ENCODE data around the gene PHF1. TPM values are rescaled to one million over a fixed set of nuclear protein-coding genes. Genes with fewer than 3 reads are reported as not detected.

Gene PHF1
- total and polyA plus RNA-seq, 2 of the 4 experiments (the other 2 are of a cell fraction), result 9.0 to 47.2 TPM

GRCh38 chr6:33443619-33444504 is 33.0 kb downstream of the PHF1 start (continued):
- no peak for TF ChIP-seq MAFK (IDR thresholded peaks at IDR 0.05; ENCODE audit: low read depth, low read length)

- H4K5ac ChIP-seq (ENCODE audit: low read depth, low read length), result no peak overlapping the region
- H4K8ac ChIP-seq (ENCODE audit: low read depth in 2 of 2, low read length in 2 of 2), result no peak overlapping the region
- H2BK20ac ChIP-seq (ENCODE audit: low read depth, low read length), result no peak overlapping the region
- H3K9me1 ChIP-seq (ENCODE audit: insufficient read depth, low read length), result no peaks in the 10 kb centered on the region; the same call in 1 of the 2 replicates
- intact Hi-C loops (cut with micrococcal nuclease), result no loop called here
- POLR2A ChIA-PET (ENCODE audit: unreplicated experiment), result no interaction called here
- no peak overlapping the region for H2AK5ac ChIP-seq (ENCODE audit: low read depth, low read length)
- no peak overlapping the region for H2BK15ac ChIP-seq (ENCODE audit: low read depth, low read length)
- in situ Hi-C loops (cut with MboI; ENCODE audit: low sequenced_read_pairs), result no loop called here
- CTCF ChIA-PET, result no interaction called here
- no peak overlapping the region for H3K9ac ChIP-seq (ENCODE audit: low read depth, low read length)
- BruUV-seq (replicated peaks), result no TSS peak
- no peak overlapping the region for H2AK9ac ChIP-seq (replicated peaks; ENCODE audit: low read depth, low read length, poor library complexity)
- H3K27ac ChIP-seq (ENCODE audit: insufficient read depth, low read length), result no peak overlapping the region
- ATAC-seq (ENCODE audit: low read depth), result no peak
- H3K4me2 ChIP-seq (ENCODE audit: low read depth, low read length), result no peak overlapping the region
- H3K27me3 ChIP-seq (ENCODE audit: control insufficient read depth, insufficient read depth, low read length), result no peaks in the 10 kb centered on the region
- H2BK5ac ChIP-seq (ENCODE audit: low read depth, low read length, poor library complexity, severe bottlenecking), result no peak overlapping the region
- H3K36me3 ChIP-seq (ENCODE audit: control insufficient read depth, insufficient read depth, low read length), result peaks cover 72% of the 10 kb centered on the region
- dilution Hi-C loops (cut with HindIII; ENCODE audit: low sequenced_read_pairs, unreplicated experiment), result no loop called here
- no peaks in the 10 kb centered on the region for H3K9me3 ChIP-seq (ENCODE audit: control insufficient read depth, insufficient read depth, low read length)
- DNase-seq, result no peak
- H3K79me1 ChIP-seq (ENCODE audit: low read depth in 1 of 2, low read length in 2 of 2), result peaks cover 0 to 4% of the 10 kb centered on the region in 2 experiments; a peak in 1 of 4 replicates
- H2BK120ac ChIP-seq (ENCODE audit: low read depth, low read length), result no peak overlapping the region
- WGBS, 2 experiments (ENCODE audit: extremely low coverage in 2 of 2, insufficient read length in 1 of 2), result no CpG with 5 or more reads among the region's 3 CpGs
- H4K20me1 ChIP-seq (ENCODE audit: insufficient read depth, low read length), result no peaks in the 10 kb centered on the region; the same call in 1 of the 2 replicates
- H3K4me1 ChIP-seq (ENCODE audit: control insufficient read depth, insufficient read depth, low read length), result no peaks in the 10 kb centered on the region
- H3K23ac ChIP-seq (ENCODE audit: low read depth, low read length), result no peak overlapping the region
- no peak overlapping the region for H3K18ac ChIP-seq (ENCODE audit: low read depth, low read length)
- H3K4ac ChIP-seq (ENCODE audit: low read depth, low read length), result no peak overlapping the region
- no peak overlapping the region for H3K14ac ChIP-seq (replicated peaks; ENCODE audit: low read depth, low read length)
- no peak overlapping the region for H3K4me3 ChIP-seq (ENCODE audit: insufficient read depth, low read depth, low read length)
- H3K56ac ChIP-seq (ENCODE audit: extremely low read depth, insufficient read depth, low read length), result no peak overlapping the region
- H4K91ac ChIP-seq (ENCODE audit: insufficient read depth, low read depth, low read length), result no peak overlapping the region
- no peak overlapping the region for H2AFZ ChIP-seq (replicated peaks; ENCODE audit: low read length, poor library complexity)
- TF ChIP-seq CEBPB (IDR thresholded peaks at IDR 0.05; ENCODE audit: low read depth, low read length) (no peak), RFX5 (IDR thresholded peaks at IDR 0.05; ENCODE audit: low read depth, low read length) (no peak), NFE2L2 (IDR thresholded peaks at IDR 0.05; ENCODE audit: low read depth, low read length) (no peak), USF2 (IDR thresholded peaks at IDR 0.05; ENCODE audit: low read depth, low read length) (no peak), FOS (IDR thresholded peaks at IDR 0.05; ENCODE audit: low read depth, low read length) (no peak), RAD21 (IDR thresholded peaks at IDR 0.05; ENCODE audit: low read length) (no peak), MAZ (IDR thresholded peaks at IDR 0.05; ENCODE audit: borderline replicate concordance, low read depth, low read length) (no peak), RCOR1 (IDR thresholded peaks at IDR 0.05; ENCODE audit: insufficient replicate concordance, low read length) (no peak), BHLHE40 (IDR thresholded peaks at IDR 0.05; ENCODE audit: low read depth, low read length) (no peak), SMC3 (IDR thresholded peaks at IDR 0.05; ENCODE audit: low read depth, low read length) (no peak), MXI1 (IDR thresholded peaks at IDR 0.05; ENCODE audit: borderline replicate concordance, low read depth, low read length) (no peak), ELK1 (IDR thresholded peaks at IDR 0.05; ENCODE audit: borderline replicate concordance, low read depth, low read length) (no peak), POLR2A (IDR thresholded peaks at IDR 0.05; ENCODE audit: low read depth, low read length) (no peak)
Measured at GRCh38 chr6:33445119-33445603, 34.3 kb downstream of the PHF1 start.
